HG03103 (cell line): ENCODE results near the gene ZNF488.
"Not testable (repeated sequence)": the region's sequence is repeated elsewhere in the genome, so short reads cannot be mapped to it uniquely, and the experiment has no call there.

Source experiments
- ATAC-seq: cut with Tn5 transposase; IDR thresholded peaks from one replicate; pipeline ENCODE4 v1.9.1; 2021; ENCODE audit warnings: low read depth; ENCODE audit not compliant: unreplicated experiment

Gene ZNF488

DNA sequence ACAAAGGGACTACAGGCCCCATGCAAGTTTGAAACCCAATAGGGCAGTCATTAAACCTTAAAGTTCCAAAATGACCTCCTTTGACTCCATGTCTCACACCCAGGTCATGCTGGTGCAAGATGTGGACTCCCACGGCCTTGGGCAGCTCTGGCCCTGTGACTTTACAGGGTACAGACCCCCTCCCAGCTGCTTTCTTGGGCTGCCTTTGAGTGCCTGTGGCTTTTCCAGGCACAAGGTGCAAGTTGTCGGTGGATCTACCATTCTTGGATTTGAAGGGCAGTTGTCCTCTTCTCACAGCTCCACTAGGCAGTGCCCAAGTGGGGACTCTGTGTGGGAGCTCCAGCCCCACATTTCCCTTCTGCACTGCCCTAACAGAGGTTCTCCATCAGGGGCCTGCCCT, 2.0 kb upstream of the ZNF488 start:
- ATAC-seq, result not testable (repeated sequence)

DNA sequence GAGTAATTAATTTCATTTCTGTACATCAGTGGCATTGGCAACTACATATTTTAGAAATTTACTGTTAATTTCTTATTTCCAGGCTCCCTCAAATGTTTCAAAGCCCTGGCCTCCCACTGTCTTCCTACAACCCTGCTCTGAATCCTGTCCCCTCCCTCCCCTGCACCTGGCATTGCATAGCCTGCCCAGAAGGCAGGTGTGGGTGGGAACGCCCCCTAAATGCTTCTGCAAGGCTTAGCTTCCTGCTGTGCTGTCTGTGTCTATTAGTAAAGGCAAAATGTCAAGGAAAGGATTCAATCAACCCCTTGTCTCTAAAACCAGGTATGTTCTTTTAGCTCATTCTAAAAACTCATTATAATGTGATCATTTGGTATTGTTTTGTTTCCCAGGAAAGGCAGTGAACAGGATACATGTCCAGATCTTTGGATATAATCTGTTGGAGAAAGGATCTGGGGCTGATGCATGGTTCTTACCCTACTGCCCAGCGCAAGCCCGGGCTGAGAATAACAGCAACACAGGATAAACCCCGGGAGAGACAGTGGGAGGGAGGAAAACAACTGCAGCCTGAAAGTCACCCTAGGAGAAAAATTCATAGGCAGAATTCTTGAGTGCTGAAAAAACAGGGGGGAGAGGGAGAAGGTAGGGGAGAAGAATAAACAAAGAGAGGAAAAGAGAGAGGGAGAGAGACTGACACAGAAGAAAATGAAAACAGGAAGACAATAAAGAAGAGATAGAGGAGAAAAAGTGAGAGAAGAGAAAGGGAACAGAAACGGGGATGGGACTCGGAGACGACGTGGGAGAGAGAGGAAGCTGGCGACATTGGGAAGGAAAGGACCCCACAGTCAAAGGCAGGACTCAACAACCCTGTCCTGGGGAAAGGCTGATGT, 589 bp downstream of the ZNF488 start:
- ATAC-seq, result no peak

DNA sequence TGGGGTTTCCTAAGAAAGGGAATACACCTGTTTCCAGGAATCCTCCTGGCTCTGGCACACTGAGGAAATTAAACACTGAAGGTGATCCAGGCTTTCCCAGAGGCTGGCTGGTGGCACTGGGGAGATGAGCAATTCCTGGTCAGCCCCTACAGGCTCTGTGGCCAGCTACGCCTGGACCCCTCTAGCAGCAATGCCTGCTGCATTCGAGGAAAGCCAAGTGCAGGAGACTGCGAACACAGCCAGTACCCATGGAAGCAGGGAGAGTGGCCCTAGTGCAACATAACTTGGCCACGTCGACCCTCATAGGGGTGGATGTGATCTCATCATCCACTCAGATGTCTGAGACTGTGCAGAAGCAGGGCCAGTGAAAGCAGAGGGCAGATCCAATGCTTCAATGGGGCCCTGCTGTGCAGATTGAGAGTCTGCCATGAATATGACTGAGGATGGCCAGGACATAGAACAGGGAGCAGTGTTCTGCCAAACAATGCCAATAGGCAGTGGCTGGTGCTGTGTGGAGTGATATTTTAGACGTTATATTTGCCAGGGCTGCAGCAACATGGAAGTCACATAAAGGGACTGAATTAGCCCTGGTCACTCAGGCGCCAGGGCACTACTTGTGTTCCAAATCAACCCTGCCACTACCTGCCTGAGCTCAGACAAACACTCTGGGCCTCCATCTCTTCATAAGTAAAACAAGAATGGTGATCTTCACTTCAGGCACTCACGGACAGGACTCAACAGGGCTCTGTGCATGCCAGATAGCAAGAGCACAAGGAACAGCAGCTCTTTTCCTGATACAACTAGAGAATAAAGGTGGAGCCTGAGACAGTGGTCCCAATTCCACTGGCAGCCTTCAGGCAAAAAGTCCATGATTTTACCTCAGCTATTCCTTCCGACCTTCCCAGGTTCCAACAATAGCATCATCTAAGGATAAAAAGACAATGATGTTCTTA, 2.4 kb downstream of the ZNF488 start:
- no peak for ATAC-seq

DNA sequence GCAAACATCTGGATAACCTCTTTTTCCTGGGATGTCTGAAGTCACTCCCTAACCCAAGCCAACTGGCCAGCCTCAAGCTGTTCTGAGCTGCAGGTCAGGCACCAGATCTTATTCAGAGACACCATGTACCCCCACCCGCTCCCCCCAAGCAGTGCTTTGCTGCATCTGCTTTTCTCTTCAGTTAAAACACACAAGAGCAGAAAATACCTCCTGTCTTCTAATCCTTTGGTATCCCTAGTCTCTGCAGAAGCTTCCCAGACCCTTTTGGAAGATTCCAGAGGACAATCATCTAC, 3.0 kb downstream of the ZNF488 start:
- ATAC-seq, result no peak

DNA sequence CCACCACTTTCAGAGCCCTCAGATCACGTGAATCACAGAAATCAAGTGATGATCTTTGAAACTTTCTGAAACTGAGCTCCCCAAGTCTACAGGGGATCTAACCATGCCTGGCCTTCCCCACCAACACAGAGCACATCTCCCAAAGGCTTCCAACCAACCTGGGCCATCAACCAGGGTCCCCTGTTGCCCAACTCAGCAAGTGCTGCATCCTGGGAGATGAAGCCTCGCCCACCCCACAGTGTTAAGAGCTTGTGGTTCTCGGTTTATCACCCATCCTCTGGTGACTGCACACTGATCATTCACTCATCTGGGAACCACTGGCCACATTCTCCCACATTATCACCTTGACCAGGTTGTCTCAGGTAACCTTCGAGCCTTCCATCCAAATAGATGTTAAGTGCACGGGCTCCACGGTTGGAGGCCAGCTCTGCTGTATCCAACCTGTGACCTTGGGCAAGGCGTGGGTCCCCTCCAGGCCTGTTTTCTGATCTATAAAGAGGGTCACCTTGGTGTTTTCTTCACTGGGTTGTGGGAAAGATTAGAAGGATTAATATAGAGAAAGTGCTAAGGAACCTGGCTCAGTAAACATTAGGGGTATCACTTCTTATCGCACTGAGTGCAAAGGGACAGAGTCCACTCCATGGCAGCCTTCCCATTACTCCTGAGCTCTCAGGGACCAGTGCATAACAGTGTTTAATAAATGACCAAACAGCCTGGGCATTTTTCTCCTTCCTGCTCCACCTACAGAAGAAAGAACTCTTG, 3.6 kb downstream of the ZNF488 start:
- no peak for ATAC-seq

DNA sequence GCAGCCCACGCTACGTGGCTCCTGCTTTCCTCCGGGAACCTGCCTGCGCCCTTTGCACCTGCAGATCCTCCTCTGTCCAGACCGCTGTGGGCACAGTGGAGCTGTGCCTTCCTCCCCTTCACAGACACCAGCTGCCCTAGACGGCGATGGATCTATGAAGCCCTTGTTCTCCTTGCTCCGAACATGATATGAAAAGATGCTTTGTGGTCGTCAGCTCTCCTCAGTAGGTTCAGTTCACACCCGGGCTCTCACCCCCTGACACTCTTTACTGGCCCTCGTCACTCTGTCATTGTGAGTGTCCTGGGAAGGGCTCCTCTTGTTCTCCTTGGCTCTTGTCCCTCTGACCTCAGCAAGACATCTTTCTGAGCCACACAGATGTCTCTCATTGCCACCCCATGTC, 4.2 kb downstream of the ZNF488 start:
- ATAC-seq, result no peak

DNA sequence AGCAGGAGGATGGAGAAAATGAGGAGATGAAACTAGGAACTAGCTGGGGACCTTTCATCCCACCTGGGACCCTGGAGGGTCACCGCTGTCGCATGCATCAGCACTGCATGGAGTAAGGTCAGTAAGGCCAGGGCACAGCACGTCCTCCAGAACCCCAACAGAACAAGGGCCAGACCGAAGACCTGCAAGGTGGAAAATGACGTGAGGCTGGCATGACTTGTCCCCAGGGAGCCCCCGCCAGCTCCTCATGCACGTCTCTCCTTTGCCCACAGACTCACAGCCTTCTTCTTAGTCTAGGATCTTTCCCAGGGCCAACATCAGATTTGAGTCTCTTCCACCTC, 4.7 kb downstream of the ZNF488 start:
- no peak for ATAC-seq

DNA sequence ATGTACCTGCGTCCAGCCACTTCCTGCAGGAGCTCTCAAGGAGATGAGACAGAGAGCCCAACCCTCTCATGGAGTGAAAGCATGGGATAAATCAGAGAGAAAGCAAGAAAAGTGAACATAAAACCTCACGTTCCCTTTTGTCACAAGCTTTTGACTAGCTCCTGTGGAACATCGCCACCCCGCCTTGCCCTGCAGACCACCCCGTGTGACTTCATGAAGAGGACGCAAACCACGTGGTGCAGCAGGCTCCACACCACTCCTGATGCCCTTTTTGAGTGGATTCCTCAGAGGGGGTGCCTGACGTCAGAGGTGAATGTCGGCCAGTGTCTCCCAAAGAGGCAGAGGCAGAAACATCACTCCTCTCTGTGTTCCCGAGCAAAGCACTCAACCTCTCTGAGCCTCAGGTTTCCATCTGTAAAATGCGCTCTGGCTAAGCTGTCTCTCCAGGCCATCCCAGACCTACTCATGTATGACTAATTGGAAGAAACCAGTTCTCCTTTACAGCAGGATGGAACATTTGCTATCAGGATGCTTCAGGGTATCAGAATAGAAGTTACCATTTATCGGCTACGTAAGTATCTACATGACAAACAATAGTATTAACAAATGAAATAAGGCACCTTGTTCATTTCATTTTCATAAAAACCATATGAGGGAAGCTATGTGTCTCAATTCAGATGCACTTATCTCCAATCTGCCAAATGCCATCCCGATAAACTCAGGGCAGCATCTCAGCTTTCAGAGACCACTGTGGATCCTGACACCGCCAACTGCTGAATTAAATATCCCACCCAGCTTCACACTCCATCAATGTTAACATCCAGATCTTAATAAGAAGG, 5.3 kb downstream of the ZNF488 start:
- ATAC-seq, result no peak

DNA sequence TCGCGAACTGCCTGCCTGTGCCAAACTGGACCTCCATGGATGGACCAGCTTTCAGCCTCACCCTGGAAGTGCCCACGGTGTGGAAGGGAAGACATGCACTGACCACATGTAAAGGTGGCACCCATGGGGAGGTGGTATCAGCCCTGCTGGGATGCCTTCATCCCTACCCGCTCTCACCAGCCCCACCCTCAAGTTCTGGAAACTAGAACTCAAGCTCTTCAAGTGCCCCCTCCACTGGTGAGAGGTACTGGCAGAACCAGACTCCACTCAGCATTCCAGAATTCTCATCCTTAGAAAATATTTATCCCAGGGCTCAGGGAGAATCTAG, 5.9 kb downstream of the ZNF488 start:
- ATAC-seq, result no peak

DNA sequence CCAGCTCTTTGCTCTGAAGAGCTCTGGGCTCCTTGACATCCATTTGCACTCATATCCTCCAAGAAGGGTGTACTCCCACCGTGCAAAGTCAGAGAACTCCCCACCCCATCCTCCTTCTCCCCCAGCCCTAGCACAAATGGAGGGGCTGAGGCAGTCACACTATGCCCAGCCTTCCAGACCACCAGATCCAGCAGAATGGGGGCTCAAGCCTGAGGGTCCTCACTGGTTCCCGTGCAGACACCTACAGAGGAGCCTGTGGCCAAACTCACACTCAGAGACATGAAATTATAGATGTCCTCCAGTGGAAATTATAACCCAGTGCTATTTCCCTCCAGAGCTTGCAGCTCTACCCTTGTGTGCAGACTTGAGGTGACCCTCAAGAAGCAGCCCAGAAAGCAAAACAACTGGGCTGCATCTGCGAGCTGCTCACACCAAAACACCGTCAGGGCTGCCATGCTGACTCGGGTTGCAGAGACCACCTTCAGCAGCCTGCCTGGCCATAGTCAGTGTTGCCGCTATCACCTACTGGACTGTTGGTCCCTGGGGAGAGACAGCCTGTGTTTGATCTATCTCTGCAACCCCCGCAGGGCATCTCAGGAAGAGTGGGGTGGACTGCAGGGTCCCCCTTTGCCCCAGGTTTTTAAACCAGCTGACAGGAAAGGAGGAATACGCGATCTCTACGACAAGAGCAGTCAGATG, 7.4 kb downstream of the ZNF488 start:
- no peak for ATAC-seq

DNA sequence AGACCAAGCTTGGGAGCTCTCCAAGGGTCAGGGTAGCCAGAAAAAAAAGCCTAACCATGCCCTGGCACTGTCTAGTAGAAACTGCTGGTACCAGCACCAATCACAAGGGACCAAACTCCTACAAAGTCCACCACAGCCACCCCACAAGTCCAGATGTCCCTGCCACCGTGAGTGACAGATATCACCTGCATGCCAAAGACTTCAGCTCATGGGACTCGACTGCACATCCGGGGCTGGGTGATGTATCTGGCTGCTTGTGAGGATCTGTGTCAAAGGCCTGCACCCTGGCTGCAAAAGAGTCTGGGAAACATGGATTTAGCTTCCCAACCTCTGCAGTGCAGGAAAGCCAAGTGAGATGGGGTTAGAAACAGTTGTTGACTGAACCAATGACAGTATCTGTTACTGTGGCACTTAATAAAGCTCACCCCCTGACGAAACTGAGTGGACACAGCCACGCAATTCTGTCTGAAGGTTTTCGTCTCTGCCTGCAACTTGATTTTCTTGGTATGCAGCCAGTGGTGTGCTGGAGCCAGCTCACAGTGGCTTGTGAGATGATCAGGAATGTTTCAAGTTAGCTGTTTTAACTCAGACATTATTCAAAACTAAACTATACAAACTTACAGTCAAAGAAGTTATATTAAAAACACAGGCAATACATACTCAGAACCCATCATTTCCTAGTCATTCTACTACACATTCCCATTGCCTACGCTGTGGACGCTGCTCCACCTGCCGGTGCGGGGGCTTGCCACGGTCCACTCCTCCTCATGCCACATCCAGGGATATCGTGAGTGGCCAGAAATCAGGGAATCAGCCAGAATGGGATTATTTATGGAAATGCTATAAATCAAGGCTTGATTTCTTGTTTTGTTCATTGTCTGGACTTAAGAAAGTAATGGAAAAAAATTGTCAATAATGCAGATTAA, 9.2 kb downstream of the ZNF488 start:
- no peak for ATAC-seq

DNA sequence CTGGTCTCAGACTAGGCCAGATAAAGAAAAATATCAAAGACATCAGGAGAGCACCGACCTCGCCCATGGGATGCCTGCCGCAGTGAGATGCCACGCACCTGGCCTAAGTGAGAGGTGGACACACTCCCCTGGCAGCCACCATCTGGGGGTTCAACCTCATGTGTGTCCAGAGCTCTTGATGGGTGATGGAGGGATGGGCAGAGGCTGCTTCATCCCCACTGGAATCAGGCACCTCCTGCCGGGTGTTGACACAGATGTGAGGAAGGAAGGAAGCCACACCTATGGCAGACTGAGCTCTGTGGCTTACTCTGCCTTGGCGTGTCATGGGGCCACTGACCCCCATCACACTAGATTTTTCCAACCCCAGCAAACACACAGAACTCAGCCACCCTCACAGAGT, 11.4 kb downstream of the ZNF488 start:
- ATAC-seq, result no peak

DNA sequence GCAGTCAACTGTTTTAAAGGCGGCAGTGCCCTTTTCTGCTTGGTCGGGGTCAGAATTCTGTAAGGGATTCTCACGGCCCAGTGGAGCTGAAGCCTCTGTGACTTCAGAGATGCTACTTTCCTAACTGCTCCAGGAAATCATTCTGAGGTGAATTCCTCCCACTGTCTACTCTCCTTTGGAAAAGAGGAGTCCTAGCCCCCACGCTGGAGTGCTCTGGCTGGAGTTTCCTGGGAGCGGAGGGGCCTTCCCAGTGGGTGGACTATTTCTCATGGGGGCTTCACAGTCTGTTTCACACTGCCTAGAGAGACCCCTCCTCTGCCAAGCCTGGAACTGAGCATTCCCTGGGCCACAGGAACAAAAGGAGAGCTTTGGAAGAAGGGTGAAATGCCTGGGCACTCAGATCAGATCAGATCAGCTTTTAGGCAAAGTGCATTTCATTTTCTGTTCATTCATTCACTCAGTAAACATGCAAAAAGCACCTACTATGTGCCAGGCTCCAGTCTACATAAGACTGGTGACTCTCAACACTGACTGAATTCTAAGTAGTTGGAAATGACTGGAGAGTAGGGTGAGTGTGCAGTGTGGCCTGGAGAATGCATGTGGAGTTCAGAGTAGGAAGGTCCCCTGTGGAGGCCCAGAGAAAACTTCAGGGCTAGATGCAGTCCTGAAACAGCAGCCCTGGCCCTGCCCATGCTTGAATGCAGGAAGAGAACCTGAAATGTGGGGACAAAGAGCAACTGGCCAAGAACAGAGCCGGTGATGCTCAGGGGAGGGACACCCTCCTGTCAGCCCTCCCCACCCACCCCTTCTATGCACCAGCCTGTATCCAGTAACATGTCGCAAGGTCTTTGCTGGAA, 12.2 kb downstream of the ZNF488 start:
- ATAC-seq, result no peak

DNA sequence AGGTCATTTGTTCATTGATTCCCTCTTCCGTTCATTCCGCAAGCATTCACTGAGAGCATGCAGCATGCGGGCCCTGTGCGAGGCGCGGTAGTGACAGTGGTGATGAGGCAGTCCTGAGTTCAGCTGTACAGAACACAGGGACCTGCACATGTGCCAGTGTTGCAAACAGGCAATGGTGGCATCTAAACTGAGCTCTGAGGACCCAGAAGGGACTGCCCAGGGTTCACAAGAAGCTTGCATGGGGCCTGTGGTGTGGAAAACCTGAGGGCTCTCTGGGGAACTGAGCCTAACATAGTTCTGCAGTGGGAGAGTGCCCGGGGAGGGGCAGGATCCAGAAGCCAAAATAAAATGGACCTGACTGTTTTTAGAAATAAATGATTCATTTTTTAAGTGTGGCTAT, 13.2 kb downstream of the ZNF488 start:
- no peak for ATAC-seq

DNA sequence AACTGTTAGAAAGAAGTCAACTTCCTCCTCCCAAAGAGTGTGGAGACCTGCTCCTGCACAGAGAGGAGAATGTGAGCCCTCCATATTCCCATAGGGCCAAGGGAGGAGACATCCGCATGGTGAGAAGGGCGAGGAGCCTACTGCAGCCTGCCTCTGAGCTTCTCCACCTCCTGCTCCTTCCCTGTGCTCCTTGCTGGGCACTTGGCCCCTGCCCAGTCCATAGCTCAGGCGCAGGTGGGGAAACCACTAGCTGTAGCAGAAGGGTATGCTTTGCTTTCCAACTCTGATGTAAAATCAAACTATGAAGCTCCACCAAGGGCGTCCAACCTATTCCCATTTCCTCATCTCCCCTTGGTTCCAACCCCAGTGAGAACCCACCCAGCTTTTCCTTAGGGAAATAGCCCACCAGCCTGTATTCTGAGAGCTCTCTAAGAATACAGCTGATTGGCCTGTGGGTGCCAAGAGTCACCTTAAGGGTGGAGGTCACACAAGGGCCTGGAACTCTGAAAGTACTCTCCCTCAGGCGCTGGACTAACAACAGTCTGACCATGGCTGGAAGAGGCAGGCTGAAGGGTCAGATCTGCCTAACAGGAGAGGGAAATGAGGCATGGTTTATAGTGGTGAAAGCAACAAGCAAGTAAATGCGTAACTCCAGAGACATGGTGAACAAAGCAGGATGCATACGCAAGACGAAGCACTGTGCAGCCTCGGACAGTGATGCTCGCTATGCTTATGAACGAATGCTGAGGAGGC, 13.9 kb downstream of the ZNF488 start:
- no peak for ATAC-seq

DNA sequence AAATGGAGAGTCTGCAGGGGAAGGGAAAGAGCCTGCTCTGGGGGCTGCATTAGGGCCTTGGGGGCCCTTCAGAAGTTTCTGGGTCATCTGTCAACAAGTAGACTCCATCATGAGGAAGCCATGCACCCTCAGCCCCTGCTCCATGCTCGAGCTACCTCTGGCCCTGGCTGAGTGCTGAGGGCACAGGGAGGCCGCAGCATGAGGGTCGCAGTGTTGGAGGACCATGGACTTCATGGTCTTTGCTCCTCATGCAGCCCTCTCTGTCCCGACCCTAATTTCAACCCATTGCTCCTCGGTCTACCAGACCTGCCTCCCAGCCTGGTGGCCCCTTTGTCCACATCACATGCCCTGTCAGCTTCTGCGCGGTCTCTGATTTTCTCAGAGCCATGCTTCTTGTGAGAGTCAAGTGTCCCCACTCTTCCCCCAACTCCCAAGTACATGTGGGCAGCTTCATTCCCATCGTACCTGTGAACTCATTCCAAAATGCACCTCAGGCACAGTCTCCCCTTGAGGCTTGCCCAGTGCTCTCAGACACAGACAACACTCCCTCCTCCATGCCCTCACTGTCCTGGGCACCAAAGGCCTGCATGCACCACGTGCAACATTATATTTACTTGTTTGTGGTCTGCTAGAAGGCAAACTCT, 14.7 kb downstream of the ZNF488 start:
- no peak for ATAC-seq
